Ishikawa (cell line): ENCODE measurements around the gene PPFIBP2.

Experiments
- CEBPB ChIP-seq: IDR thresholded peaks from 2 replicates; pipeline ENCODE4 v1.6.1; 2012
- CREB1 ChIP-seq: IDR thresholded peaks from 2 replicates; pipeline ENCODE4 v1.6.1; 2012; ENCODE audit warnings: low read depth
- EGR1 ChIP-seq: IDR thresholded peaks from 2 replicates; pipeline ENCODE4 v1.6.1; 2012
- EP300 ChIP-seq: IDR thresholded peaks from 2 replicates; pipeline ENCODE4 v1.6.1; 2012; ENCODE audit warnings: borderline replicate concordance
- FOXM1 ChIP-seq: IDR thresholded peaks from 2 replicates; pipeline ENCODE4 v1.6.1; 2012; ENCODE audit warnings: low read depth, borderline replicate concordance
- NFIC ChIP-seq: IDR thresholded peaks from 2 replicates; pipeline ENCODE4 v1.6.1; 2012
- RAD21 ChIP-seq: IDR thresholded peaks from 2 replicates; pipeline ENCODE4 v1.6.1; 2012; ENCODE audit warnings: low read depth
- TAF1 ChIP-seq: IDR thresholded peaks from 2 replicates; pipeline ENCODE4 v1.6.1; 2012; ENCODE audit warnings: low read depth, mild to moderate bottlenecking
- TCF12 ChIP-seq: IDR thresholded peaks from 2 replicates; pipeline ENCODE4 v1.6.1; 2012; ENCODE audit warnings: low read depth
- TEAD4 ChIP-seq: IDR thresholded peaks from 2 replicates; pipeline ENCODE4 v1.6.1; 2012
- YY1 ChIP-seq: IDR thresholded peaks from 2 replicates; pipeline ENCODE4 v1.6.1; 2012; ENCODE audit warnings: low read depth
- ZBTB7A ChIP-seq: IDR thresholded peaks from 2 replicates; pipeline ENCODE4 v1.6.1; 2012; ENCODE audit warnings: low read depth
- TF ChIP-seq, protein P1 (sequence below): IDR thresholded peaks from 2 replicates; pipeline ENCODE4 v1.6.1; 2012
- TF ChIP-seq, protein P2 (sequence below): IDR thresholded peaks from 2 replicates; pipeline ENCODE4 v1.6.1; 2012
- TF ChIP-seq, protein P3 (sequence below): IDR thresholded peaks from 2 replicates; pipeline ENCODE4 v1.6.1; 2012; ENCODE audit warnings: low read depth, mild to moderate bottlenecking

PPFIBP2 gene

DNA sequence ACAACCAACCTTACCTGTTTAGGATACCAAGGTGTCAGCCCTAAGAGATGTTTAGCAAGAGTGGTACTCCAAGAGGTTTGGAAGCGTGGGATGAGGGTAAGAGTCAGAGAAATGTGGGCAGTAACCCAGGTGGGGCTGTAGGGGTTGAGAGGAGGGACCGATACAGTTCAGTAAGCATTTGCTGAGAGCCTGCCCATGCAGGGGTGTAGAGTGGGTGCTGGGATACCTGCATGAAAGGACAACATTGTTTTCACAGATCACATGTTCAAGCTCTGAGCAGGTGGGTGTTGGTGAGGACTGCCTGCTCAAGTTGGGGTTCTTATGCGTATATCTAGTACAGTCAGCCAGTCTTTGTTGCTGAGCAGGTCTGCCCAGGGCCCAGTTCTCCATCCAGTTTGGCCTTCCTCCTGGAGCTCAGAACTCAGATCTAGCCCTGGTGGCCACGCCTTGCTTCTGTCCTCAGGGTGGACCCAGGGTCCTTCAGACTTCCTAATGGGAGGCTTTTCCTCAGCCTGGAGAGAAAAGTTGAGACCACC lies 14.8 kb downstream of the PPFIBP2 start:
- TF ChIP-seq TCF12 (no peak), YY1 (no peak), CREB1 (no peak), EGR1 (no peak), CEBPB (no peak), RAD21 (no peak), ZBTB7A (no peak)
- TF ChIP-seq, protein P1, sequence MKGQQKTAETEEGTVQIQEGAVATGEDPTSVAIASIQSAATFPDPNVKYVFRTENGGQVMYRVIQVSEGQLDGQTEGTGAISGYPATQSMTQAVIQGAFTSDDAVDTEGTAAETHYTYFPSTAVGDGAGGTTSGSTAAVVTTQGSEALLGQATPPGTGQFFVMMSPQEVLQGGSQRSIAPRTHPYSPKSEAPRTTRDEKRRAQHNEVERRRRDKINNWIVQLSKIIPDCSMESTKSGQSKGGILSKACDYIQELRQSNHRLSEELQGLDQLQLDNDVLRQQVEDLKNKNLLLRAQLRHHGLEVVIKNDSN, result no peak
- TF ChIP-seq, protein P2, sequence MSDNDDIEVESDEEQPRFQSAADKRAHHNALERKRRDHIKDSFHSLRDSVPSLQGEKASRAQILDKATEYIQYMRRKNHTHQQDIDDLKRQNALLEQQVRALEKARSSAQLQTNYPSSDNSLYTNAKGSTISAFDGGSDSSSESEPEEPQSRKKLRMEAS, result no peak
- TF ChIP-seq, protein P3, sequence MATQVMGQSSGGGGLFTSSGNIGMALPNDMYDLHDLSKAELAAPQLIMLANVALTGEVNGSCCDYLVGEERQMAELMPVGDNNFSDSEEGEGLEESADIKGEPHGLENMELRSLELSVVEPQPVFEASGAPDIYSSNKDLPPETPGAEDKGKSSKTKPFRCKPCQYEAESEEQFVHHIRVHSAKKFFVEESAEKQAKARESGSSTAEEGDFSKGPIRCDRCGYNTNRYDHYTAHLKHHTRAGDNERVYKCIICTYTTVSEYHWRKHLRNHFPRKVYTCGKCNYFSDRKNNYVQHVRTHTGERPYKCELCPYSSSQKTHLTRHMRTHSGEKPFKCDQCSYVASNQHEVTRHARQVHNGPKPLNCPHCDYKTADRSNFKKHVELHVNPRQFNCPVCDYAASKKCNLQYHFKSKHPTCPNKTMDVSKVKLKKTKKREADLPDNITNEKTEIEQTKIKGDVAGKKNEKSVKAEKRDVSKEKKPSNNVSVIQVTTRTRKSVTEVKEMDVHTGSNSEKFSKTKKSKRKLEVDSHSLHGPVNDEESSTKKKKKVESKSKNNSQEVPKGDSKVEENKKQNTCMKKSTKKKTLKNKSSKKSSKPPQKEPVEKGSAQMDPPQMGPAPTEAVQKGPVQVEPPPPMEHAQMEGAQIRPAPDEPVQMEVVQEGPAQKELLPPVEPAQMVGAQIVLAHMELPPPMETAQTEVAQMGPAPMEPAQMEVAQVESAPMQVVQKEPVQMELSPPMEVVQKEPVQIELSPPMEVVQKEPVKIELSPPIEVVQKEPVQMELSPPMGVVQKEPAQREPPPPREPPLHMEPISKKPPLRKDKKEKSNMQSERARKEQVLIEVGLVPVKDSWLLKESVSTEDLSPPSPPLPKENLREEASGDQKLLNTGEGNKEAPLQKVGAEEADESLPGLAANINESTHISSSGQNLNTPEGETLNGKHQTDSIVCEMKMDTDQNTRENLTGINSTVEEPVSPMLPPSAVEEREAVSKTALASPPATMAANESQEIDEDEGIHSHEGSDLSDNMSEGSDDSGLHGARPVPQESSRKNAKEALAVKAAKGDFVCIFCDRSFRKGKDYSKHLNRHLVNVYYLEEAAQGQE, result no peak

DNA sequence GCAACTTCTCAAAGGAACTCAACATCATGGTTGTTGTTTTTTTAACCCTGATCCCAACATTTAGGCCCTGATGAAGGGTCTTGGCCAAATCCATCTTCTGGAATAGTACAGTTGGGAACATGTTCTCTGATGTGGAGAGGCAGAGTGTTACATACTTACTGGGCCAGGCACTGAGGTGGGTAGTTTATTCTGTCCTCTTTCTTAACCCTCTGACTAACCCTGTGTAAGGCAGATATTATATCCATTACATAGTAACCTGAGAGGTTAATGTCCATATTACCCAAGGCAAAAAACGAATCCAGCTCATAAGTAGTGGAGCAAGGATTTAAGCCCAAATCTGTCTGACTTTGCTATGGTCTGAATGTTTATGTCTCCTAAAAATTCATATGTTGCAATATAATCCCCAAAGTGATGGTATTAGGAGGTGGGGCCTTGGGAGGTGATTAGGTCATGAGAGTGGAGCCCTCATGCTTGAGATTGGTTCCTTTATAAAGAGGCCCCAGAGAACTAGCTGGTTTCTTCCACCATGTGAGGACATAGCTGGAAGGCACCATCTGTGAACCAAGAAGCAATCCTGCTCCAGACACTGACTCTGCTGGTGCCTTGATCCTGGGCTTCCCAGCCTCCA lies 16.3 kb downstream of the PPFIBP2 start:
- TF ChIP-seq TCF12 (no peak), EP300 (no peak), TAF1 (no peak), EGR1 (no peak), TEAD4 (no peak), ZBTB7A (no peak), CREB1 (no peak), NFIC (no peak), YY1 (no peak), FOXM1 (no peak), CEBPB (no peak), RAD21 (no peak)
- TF ChIP-seq, protein P1, result no peak
- TF ChIP-seq, protein P3, result no peak
- TF ChIP-seq, protein P2, result no peak

DNA sequence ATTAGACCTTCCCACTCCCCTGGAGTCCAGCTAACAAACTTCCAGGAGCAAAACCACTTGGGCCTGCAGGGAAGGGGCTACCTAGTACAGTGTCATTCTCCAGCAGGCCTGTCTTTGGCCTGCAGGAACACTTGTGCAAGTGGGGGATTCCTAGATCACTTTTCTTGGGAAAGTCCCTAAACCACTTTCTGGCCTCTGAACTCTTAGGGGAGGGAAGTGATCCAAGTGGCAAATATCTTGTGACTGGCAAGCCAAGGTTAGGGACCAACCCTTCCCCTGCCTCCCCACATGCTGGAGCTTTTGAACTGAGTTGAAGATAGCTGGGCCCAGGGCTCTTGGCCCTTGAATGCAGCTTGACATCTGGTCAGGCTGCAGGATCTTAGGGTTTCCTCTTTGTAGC lies 17.2 kb downstream of the PPFIBP2 start:
- TF ChIP-seq NFIC (no peak), ZBTB7A (no peak), CREB1 (no peak), TAF1 (no peak), RAD21 (no peak), EGR1 (no peak), FOXM1 (no peak), TEAD4 (no peak), YY1 (no peak), TCF12 (no peak), EP300 (no peak), CEBPB (no peak)
- TF ChIP-seq, protein P3, result no peak
- TF ChIP-seq, protein P2, result no peak
- TF ChIP-seq, protein P1, result no peak
